GM19239 (cell line): ENCODE data around the gene ANKRD13B.

Experiments used
- DNase-seq: peaks from one replicate; pipeline ENCODE4 v3.0.0; 2011; ENCODE audit warnings: low spot score; ENCODE audit not compliant: insufficient read length
- FAIRE-seq: peaks from 2 replicates; lab custom pipeline; 2011; peaks lifted over from hg19 to GRCh38; lab: Jason Lieb, UNC

Gene ANKRD13B

GRCh38 chr17:29614349-29615047 lies 21.6 kb downstream of the ANKRD13B start:
- no peak for DNase-seq
- FAIRE-seq: no peak

- FAIRE-seq: no peak
- no peak for DNase-seq
Measured at GRCh38 chr17:29615048-29615385, 22.1 kb downstream of the ANKRD13B start.

- peak; percentile 95 for FAIRE-seq
Measured at GRCh38 chr17:29615492-29616299, 22.8 kb downstream of the ANKRD13B start.

GRCh38 chr17:29616300-29617048 lies 23.5 kb downstream of the ANKRD13B start:
- DNase-seq: no peak
- FAIRE-seq: peak; percentile 26

More at GRCh38 chr17:29615492-29616299, 22.8 kb downstream of the ANKRD13B start:
- peak; percentile 82 for DNase-seq

GRCh38 chr17:29617125-29617480 lies 24.2 kb downstream of the ANKRD13B start:
- DNase-seq: peak; percentile 83
- peak; percentile 97 for FAIRE-seq

- DNase-seq: peak; percentile 64
- FAIRE-seq: peak; percentile 88
Measured at GRCh38 chr17:29617481-29618271, 24.7 kb downstream of the ANKRD13B start.

GRCh38 chr17:29618272-29619065 lies 25.5 kb downstream of the ANKRD13B start:
- FAIRE-seq: no peak

GRCh38 chr17:29619251-29619650 lies 26.3 kb downstream of the ANKRD13B start:
- DNase-seq (no peak), FAIRE-seq (no peak)

More at GRCh38 chr17:29618272-29619065, 25.5 kb downstream of the ANKRD13B start:
- DNase-seq: no peak

- no peak for FAIRE-seq
- no peak for DNase-seq
Measured at GRCh38 chr17:29620271-29620670, 27.3 kb downstream of the ANKRD13B start.

GRCh38 chr17:29620779-29621500 lies 28.0 kb downstream of the ANKRD13B start:
- no peak for DNase-seq
- FAIRE-seq: no peak

GRCh38 chr17:29621751-29622194 lies 28.8 kb downstream of the ANKRD13B start:
- FAIRE-seq (no peak), DNase-seq (no peak)

- FAIRE-seq (peak; percentile 93), DNase-seq (peak; percentile 67)
Measured at GRCh38 chr17:29622337-29623282, 29.7 kb downstream of the ANKRD13B start, which contains the start of gene CORO6. TSS of gene CORO6 (minus strand) at chr17:29622912. CDS start at chr17:29621421, 1,491 bp downstream.

- no peak for FAIRE-seq
- DNase-seq: no peak
Measured at GRCh38 chr17:29623283-29623647, 30.3 kb downstream of the ANKRD13B start.

GRCh38 chr17:29624586-29624985 lies 31.7 kb downstream of the ANKRD13B start:
- DNase-seq: no peak

GRCh38 chr17:29625037-29625750 lies 32.3 kb downstream of the ANKRD13B start:
- FAIRE-seq (no peak), DNase-seq (no peak)

More at GRCh38 chr17:29624586-29624985, 31.7 kb downstream of the ANKRD13B start:
- FAIRE-seq: no peak

- no peak for FAIRE-seq
- no peak for DNase-seq
Measured at GRCh38 chr17:29627951-29628350, 35.0 kb downstream of the ANKRD13B start.

- DNase-seq (no peak), FAIRE-seq (no peak)
Measured at GRCh38 chr17:29628644-29629043, 35.7 kb downstream of the ANKRD13B start.
